C4-2B (cell line): ENCODE data around the gene CCDC201.

Source experiments
- CTCF ChIP-seq: fragments of 450-650 bp; conservative IDR thresholded peaks from 2 replicates; pipeline ENCODE4 v1.5.1; 2017; ENCODE audit warnings: mild to moderate bottlenecking
- ZFX ChIP-seq: fragments of 450-650 bp; IDR thresholded peaks from 2 replicates; pipeline ENCODE4 v1.6.1; 2017

DNA sequence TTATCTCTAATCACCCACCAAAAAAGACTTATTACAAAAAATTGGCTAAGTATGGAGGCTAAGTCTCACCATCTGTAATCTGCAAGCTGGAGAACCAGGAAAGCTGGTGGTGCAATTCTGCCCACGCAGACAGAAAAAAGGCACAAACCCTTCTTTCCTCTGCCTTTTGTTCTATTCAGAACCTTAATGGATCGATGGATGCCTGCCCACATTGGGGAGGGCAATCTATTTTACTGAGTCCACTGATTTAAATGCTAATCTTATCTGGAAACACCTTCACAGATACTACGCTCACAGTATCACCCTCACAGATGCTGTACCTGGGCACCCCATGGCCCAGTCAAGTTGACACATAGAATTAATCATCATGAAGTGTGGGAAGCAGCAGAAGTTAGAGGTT, 38.0 kb upstream of the CCDC201 start:
- no peak for TF ChIP-seq CTCF
- TF ChIP-seq ZFX = no peak
